GM12892 (cell line): ENCODE data around the gene ERBB4.

Source experiments
- DNase-seq: peaks from one replicate; pipeline ENCODE4 v3.0.0; 2011; ENCODE audit not compliant: insufficient read length
- FAIRE-seq: peaks from 2 replicates; lab custom pipeline; 2011; peaks lifted over from hg19 to GRCh38; lab: Jason Lieb, UNC
- POLR2A ChIP-seq: IDR thresholded peaks from 2 replicates; pipeline ENCODE4 v1.6.1; 2011; ENCODE audit warnings: low read depth, low read length, control low read depth
- POLR2AphosphoS5 ChIP-seq: IDR thresholded peaks from 2 replicates; pipeline ENCODE4 v1.6.1; 2011; ENCODE audit warnings: low read depth, low read length, control low read depth
- TAF1 ChIP-seq: IDR thresholded peaks from 2 replicates; pipeline ENCODE4 v1.6.1; 2011; ENCODE audit warnings: low read depth, mild to moderate bottlenecking, control low read depth, low read length, borderline replicate concordance

The ERBB4 gene

DNA sequence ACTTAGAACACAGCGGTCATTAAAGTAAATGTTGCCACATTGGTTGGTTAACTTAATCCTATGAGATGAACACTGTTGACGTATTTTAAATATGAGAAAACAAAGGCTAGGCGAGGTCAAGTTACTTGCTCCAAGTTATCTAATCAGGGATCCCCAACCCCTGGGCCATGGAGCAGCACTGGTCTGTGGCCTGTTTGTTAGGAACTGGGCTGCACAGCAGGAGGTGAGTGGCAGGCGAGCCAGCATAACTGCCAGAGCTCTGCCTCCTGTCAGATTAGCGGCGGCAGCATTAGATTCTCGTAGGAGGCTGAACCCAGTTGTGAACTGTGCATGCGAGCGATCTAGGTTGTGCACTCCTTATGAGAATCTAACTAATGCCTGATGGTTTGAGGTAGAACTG lies 1103.3 kb downstream of the ERBB4 start:
- TF ChIP-seq POLR2AphosphoS5 (no peak), POLR2A (no peak), TAF1 (no peak)
- no peak for DNase-seq
- FAIRE-seq: no peak

DNA sequence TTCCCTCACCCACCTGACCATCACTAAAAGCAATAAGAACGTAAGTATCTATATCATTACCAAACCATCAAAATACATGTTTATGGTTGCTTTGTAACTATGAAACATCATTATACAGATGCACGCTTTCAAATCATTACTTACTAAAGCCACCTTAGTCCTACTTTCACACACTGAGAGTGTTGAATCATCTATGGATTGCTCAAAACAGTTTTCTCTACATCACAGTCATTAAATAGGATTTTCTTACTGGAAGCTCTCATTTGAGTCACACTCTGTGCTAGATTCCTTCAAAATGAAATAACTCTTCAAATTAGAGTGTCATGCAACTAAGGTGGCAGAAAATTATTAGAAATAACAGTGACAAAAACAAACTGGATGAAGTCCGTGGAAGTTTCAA lies 1103.8 kb downstream of the ERBB4 start:
- FAIRE-seq: no peak
- no peak for TF ChIP-seq POLR2A
- no peak for TF ChIP-seq TAF1
- no peak for TF ChIP-seq POLR2AphosphoS5
- no peak for DNase-seq

DNA sequence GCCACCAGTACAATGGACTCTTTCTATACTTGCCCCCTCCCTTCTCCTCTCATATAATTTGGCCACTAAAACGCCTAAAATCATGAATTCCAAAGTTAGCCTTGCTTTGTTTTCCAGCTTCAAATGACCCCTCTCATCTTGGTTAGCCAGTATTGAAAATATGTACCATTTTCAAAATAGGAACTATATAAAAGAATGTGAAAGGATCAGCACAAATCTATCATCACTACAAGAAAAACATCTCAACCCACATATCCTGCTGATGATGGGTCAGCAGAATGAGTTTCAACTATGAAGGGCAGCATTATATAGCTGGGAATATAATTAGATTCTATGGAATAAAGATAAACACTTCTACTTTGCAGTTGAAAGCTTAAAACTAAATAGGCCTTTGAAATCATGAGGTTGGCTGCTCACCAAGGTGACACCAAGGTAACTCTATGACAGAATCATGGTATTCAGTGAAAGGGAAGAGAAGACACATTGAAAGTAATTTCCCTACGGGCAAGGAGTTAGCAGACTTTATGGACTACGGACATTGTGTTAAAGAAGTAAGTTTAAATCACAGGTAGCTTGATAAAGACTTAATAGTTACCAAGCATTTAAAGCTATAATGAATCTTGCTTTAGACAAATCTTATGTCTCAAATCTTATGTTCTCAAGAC lies 1109.2 kb downstream of the ERBB4 start:
- TF ChIP-seq POLR2AphosphoS5: no peak
- TF ChIP-seq POLR2A: no peak
- no peak for TF ChIP-seq TAF1
- DNase-seq (no peak), FAIRE-seq (no peak)

DNA sequence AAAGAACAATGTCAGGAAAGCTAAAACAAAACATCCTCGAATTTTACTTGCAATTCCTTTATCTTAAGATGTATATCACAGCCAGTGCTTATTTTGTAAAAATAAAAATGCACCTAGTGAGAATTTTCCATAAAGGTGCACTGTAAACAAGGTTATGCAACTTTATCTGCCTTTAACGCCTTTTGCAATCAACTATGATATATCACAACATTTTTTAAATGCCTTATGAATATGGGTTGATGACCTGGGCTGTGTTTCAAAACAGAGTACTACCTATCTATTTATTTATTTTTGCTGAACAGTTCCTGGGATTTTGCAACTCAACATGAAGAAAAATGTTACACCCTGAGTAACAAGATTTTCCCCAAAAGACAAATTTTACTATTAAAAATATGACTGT lies 1112.4 kb downstream of the ERBB4 start:
- TF ChIP-seq POLR2A: no peak
- no peak for TF ChIP-seq POLR2AphosphoS5
- TF ChIP-seq TAF1: no peak
- FAIRE-seq: no peak
- no peak for DNase-seq

DNA sequence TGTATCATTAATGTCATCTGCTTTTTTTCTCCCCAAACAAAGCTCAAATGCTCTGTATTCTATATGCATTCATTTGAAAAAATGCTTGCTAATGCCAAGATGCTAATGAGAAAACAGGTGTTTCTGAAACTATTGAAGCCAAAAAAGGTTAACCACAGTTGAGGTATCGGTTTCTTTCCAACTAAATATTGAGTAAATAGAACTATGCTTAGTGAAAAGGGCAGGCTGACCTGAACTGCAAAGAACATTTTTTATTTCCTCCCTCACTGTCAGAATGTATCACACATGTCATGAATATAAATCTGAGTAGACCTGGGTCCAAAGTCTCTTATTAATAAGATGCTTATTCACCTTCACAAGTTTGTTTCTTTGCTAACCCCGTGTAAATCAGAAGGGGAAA lies 1115.6 kb downstream of the ERBB4 start:
- TF ChIP-seq POLR2AphosphoS5: no peak
- TF ChIP-seq POLR2A: no peak
- no peak for TF ChIP-seq TAF1
- no peak for FAIRE-seq
- no peak for DNase-seq

DNA sequence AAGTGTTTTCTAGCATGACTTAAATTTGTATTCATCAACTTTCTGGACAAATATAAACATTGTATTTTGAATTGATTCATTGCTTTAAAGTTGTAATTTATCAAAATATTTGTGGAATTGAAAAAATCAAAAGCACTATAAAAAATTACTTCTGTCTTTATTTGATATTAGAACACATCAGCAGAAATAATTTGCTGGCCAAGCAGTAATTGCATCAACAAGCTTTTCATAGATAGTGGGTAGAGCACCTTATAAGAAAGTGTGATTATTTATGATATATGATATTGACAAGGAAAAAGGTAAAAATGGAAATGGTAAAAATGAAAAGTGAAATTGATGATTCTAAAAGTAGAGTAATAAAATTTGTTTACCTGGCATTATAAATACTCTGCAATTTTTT lies 1121.1 kb downstream of the ERBB4 start:
- no peak for FAIRE-seq

DNA sequence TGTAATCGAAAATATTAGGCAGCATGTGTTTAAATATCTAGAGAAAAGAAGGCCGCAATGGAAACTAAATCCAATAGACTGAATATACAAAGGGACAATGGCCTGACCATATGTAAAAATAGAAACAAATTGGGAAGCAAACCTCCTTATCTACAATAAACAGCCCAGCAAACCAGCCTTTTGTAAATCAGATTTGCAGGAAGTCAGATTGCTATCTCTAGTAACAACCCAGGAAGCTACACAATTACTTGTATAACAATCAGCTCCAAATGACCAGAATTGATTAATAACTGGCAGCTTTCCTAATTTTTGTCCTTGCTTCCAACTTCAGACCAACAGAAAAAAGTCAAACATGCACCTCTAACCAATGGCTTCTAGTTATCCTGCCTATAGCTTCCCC lies 1122.2 kb downstream of the ERBB4 start:
- no peak for DNase-seq
- TF ChIP-seq POLR2A (no peak), POLR2AphosphoS5 (no peak), TAF1 (no peak)
- FAIRE-seq: no peak

More for the DNA sequence above, 1121.1 kb downstream of the ERBB4 start:
- no peak for DNase-seq
- TF ChIP-seq POLR2A: no peak
- no peak for TF ChIP-seq POLR2AphosphoS5
- TF ChIP-seq TAF1: no peak

DNA sequence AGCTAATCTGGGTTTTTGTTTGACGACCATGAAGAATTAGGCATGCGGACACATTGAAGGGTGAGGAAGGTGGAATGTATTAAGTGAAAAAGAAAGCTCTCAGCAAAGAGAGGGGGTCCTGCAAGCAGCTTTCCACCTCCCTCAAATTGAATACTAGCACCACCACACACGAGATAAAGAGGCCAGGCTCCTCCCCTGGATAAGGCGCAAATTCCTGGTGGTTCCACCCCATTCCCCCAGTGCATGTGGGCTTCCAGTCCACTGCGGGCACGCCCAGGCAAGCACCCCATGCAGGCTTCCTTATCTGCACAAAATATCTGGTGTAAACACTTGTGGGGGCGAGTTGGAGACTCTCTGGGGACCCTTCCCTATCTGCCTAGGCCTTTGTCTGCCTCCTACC lies 1124.9 kb downstream of the ERBB4 start:
- TF ChIP-seq POLR2AphosphoS5 (no peak), TAF1 (no peak), POLR2A (no peak)

DNA sequence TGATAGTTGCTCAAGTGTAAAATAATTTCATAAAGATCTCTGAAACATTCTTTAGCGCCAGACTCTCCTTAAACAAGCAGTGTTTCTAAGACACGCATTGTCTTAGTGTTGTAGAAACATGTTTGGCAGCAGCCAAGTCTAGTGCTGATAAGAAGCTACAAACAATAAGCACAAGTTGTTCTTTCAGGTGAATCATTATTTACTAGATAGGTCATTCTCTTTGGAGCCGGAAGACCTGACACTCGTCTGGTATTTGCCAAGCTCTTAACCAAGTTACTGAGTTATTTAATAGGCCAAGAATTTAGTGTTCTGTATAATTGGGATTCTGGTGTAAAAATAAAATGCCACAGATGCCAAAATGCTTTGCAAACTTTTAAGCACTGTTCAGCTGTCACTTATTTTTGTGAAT lies 1130.1 kb downstream of the ERBB4 start:
- TF ChIP-seq POLR2A (no peak), POLR2AphosphoS5 (no peak), TAF1 (no peak)
- no peak for FAIRE-seq
- no peak for DNase-seq

More for the DNA sequence above, 1124.9 kb downstream of the ERBB4 start:
- FAIRE-seq (no peak), DNase-seq (no peak)

DNA sequence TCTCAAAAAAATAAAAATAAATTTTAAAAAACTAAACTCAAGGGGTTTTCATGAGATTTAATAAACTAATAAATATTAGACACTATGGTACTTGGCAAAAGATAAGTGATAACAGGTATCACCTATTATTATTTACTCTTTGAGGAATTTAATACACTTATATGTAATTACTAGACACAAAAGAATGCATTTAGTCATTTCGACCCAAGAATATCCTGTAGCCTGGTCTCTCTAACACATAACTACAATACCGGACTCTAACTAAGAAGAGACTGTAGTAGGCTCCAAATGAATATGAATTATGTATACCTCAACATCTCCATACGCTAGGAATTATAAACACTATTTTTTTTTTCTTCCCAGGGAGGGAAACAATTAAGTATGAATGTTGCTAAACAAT lies 1131.5 kb downstream of the ERBB4 start:
- no peak for DNase-seq
- no peak for FAIRE-seq
- TF ChIP-seq POLR2AphosphoS5: no peak
- no peak for TF ChIP-seq POLR2A
- TF ChIP-seq TAF1: no peak

DNA sequence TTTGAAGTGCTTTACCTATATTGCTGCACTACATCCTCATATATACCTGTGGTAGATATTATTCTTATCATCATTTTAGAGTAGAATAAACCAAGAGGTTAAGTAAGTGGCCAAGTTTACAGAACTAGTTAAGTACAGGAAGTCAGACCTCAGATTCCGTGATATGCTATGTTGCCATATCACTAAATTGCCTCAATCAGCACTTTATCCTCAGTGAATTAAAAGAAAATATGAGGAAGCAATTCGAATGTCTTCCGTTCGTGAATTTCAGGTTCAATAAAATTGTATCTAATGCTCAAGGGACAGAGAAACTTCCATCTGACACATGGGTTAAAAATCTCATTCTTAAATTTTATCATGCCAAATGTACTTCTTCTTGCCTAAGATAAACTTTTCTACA lies 1133.6 kb downstream of the ERBB4 start:
- no peak for FAIRE-seq
- DNase-seq: no peak
- TF ChIP-seq TAF1 (no peak), POLR2AphosphoS5 (no peak), POLR2A (no peak)

DNA sequence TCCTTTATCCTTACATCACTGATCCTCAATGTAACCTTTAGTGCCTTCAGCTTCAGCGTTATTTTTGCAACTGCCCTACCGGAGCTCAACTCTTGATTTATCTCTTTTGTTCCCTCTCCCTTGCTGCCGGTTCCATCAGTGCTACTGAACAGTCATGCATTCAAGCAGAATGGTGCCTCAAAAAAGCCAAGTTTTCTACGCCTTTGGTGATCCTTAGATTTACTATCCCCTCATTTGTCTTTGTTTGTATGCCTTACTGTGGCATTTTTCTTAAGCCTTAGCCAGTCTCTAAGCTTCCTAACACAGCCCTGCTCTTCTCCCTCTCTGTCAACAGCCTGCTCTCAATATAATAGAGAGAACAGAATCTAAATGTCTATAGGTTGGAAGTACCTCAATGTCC lies 1134.5 kb downstream of the ERBB4 start:
- no peak for DNase-seq
- TF ChIP-seq TAF1: no peak
- TF ChIP-seq POLR2A: no peak
- TF ChIP-seq POLR2AphosphoS5: no peak
- FAIRE-seq: no peak

DNA sequence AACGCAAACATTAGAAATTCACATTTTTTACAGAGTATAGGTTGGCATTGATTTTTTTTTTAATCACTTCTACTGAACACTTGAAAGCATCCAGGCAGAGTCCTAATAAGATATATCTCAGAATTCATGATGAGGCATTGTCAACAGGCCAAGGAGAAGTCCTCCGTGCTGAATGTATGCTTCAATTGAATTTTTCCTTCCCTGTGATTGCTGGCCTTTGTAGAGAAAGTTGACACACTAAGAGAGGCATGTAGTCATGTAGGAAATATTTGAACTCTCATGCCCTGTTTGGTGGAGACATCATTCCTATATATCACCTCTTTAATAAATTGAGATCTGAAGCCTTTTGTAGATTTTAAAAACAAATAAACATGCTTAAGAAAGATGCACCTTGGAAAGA lies 1137.3 kb downstream of the ERBB4 start:
- FAIRE-seq: no peak
- TF ChIP-seq TAF1: no peak
- TF ChIP-seq POLR2A: no peak
- no peak for TF ChIP-seq POLR2AphosphoS5
- DNase-seq: no peak
